Ammon's horn (tissue), 1 donor: ENCODE measurements around the gene IPPK.

Experiments used
- DNase-seq: peaks from one replicate; pipeline ENCODE4 v3.0.0-alpha.2; 2016; ENCODE audit warnings: low spot score

The IPPK gene

DNA sequence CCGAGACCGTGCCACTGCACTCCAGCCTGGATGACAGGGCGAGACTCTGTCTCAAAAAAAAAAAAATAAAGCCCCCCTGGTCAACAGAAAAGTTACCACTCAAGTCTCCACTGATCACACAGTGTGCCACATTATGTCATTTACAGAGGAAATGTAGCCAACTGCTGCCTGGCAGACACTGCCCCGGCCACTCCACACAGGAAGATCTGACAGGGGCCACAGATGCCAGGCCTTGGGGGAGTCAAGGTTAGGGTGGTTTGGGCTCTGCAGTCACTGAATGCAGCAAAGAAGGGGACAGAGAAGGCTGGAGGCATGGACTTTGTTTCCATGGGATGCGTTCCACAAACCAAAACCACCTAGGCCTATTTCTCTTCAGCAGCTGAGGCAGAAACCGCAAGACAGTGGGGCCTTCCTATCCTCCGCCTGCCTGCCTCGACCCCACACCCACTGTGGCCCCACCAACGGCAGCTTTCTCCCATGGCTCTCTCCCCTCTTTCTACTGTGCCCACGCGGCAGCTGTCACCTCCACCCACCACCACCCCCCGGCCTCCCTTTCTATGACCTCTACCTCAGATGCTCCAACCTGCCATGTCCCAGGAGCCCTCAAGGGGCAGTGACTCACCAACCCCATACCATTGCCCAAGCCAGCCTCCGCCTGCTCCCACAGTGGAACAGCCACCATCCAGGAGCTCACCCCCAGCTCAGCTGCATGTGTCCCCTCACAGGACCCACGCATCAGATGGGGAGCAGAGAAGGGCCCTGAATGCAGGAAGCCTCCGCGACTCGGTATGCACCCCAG lies 12.4 kb downstream of the IPPK start:
- peak; percentile 54 for DNase-seq

DNA sequence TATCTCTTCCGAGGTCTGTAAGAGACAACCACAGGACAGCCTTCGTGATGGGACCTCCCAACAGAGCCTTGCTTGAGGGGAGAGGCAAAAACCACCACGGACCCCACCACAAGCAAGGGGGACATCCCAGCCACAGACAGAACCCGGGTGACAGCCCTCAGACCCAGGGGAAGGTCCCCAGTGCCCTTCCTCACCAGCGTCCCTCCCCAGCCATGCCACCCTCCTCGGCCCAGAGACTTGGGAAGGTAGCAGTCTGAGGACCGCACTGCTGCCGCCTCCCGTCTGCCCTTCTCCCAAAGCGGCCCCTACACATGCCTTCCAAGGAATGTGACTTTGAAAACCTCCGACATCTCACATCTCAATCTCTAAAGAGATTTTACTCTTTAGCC lies 13.4 kb downstream of the IPPK start:
- DNase-seq = no peak

DNA sequence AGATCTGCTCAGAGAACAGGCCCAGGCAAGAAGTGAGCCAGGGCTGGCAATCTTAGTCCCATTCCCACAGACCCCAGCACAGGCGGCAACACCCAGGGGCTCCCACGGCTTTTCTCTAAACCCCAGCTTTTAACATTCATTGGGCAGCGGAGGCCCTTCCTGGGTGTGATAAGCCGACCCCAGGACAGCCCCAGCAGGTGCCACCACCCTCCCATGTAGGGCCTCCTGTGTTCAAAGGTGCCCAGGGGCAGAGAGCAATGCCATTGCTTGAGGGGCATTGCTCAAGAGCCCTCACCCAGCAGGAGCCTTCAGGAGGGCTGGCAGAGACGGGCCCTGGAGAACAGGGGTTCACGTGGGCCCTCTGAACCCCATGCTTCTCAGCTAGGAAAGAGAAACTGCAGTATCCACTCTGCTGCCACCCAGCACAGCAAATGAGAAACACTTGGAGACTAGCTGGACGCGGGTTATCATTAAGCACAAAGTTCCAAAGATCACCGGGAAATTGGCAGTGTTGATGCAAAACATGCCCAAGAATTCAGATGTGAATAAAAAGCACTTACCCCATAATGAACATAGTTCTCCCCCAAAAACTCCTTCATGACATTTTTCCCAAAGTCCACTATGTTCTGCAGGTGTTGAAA lies 13.9 kb downstream of the IPPK start:
- DNase-seq = no peak

DNA sequence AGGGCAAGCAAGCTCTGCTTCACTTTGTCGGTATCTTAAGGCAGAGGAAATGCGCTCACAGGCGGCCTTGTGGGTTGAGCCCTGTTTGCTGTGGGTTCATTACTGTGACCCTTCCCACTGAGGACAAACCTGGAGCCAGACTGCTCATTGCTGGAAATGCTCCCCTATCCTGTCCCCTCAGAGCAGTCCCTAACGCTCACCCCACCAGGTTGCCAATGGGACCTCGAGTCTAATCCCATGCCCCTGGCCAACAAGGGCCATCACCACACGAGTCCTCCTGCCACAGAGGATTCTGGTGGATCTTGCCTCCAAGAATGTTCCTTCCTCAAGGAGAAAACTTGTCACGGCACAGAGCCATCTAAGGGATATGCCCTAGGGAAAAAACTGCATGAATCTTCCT lies 14.6 kb downstream of the IPPK start:
- DNase-seq = no peak

DNA sequence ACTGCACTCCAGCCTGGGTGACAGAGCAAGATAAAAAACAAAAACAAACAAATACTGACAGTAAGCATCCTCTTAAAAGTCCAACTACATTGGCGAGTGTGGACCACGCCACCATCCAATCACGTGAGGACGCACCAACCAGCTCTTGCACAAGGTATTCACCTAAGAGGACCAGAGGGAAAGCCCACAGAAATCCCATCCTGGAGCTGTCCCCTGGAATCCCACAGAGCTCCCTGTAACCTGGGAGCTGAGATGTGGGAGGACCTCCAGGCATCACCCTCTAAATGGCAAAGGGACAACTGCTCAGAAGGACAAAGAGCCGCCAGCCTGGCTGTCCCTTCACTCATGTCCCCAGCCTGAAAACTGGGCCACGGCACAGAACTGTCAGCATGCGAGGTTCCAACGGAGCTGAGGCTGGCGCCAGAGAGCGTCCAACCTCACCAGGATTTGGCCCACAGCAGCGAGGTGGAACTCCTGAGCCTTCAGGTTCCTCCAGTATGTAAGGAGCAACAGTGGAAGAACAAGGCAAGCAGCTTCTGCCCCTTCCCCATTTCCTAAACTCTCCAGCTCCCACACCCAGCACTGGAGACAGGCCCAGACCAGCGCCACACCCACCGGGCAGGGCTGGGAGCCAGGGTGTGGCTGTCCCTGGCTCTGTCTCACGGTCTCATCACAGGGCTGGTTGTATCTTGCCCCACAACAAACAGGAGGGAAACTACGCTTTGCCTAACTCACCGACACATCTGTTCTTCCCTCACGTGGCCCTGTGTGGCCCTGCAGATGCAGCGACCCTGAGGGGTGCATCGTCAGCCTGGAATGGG lies 15.2 kb downstream of the IPPK start:
- no peak for DNase-seq

DNA sequence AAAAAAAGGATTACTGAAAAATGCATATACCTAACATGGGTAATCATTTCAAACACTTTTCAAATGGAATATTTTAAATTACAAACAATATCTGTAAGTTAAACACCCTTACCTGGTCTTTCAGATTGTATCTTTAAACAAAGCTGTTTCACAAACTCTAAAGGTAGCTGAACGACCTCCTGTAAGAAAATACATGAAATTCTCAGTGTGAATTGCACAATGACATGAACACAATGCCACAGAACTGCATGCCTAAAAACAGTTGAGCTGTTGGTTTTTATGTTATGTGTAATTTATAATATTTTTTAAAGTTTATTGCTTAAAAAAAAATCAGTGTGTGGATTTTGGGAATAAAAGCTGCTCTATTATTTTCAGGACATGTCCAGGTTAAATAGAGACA lies 17.5 kb downstream of the IPPK start:
- DNase-seq = no peak

DNA sequence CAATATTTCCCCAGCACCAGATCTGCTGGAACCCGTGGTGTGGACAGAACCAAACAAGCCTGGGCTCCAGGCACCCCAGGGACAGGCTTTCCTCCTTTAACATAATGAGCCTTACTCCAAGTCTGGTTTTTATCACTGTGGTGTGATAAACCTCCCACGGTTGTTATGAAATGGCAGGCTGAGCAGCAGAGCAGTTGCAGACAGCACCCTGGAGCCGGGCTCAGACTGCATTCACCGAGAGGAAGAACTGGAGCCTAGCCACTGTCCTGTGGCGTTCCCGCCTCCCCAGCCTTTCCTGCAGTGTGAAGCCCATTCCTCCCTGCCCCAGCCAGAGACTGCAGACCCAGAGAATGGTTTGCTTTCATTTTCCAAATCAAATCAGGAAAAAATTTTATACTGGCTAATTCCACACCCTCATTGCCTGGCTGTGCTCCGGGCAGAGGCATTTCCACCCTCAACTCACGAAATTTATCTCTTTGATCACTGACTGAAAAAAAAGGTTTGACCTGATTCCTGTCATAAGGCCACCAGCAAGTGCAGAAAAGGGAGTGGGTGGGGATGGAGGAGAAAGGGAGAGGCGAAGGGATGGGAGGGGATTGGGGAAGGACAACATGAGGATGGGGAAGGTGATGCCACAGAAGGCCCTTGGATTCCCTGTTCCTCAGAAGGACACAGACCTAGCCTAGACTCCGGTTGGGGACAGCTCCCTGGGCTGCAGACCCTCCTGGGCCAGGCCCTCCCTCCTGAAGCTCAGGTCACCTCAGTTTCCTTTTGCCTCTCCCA lies 18.9 kb downstream of the IPPK start:
- DNase-seq = peak; percentile 62

DNA sequence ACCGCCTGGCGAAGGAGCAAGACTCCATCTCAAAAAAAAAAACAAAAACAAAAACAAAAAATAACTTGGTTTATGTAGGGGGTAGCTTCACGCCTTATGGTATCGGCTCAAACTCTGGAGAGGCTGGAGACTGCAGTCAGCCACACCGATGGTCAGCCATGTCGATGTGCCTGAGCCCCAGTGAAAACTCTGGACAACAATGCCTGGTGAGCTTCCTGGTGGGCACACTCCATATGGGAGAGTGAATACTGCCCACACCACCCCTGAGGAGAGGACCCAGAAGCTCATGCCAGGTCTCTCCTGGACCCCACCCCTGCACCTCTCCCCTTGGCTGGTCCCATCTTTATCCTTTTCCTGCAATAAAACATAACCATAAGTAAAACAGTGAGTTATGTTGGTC lies 19.6 kb downstream of the IPPK start:
- no peak for DNase-seq

DNA sequence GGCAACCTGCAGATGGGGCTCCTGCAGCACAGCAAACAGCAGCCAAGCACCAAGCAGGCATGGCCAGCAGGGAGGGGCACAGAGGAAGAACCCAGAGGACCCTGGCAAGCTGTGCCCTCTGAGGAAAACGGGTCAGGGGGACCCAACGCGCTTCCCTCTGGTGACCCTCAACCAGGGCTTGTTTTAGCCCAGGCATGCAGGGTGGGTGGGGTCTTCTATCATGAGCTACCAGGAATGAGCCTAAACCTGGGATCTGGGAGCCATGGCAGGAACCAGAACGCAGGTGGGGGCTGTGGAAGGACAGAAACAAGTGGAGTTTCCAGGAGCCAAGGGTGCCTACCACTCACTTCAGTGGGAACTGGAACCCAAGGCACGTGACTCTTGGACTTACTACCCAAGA lies 20.9 kb downstream of the IPPK start:
- no peak for DNase-seq

DNA sequence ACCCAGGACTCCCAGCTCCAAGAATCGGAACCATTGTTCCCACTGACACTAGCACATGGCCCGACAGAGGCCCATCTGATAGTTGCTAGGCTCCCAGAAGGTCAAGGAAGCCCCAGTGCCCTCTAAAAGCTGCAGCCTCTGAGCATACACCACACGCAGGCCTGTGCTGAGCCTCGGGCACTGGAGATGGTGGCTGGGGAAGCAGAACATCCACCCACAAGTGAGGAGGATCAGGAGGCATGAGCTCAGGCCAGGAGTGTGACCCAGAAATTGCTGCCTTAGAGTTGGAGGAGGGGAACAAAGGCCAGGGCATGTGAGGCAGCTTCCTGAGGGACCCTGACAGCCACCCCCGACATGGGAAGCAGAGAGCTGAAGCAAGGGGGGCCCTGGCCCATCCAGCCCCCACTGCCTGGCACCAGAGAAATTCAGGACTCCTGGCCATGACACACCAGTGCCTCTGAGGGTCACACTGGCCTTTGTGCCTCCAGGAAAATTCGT lies 21.4 kb downstream of the IPPK start:
- no peak for DNase-seq

DNA sequence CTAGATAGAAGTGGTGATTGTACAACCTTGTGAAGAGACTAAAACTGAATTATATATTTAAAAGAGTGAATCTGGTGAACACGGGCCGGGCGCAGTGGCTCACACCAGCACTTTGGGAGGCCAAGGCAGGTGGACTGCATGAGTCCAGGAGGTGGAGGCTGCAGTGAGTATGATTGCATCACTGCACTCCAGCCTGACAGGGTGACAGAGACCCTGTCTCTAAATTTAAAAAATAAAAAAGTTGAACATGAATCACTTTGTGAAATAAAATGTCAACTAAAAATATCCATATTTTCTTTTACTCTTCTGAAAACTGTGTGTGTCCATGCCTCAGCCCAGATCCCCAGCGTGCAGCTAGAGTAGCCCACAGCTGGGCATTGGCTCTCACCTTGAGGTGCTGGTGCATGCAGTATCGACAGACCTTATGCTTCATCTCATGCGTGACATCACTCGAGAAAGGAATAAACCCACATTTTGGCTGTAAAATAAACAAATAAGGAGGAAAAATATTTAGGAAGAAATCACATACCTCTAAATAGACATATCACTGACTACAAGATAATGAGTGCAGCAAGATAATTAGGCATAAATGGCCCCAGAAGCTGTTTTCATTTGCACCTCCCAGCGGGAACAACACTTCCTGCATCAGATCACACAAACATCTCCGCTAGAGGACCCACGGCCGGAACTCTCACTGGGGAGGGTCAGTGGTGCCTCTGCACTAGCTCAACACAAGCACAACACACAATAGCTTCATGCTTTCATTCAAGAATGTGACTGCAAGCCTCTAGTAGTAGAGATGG lies 22.1 kb downstream of the IPPK start:
- DNase-seq = no peak

DNA sequence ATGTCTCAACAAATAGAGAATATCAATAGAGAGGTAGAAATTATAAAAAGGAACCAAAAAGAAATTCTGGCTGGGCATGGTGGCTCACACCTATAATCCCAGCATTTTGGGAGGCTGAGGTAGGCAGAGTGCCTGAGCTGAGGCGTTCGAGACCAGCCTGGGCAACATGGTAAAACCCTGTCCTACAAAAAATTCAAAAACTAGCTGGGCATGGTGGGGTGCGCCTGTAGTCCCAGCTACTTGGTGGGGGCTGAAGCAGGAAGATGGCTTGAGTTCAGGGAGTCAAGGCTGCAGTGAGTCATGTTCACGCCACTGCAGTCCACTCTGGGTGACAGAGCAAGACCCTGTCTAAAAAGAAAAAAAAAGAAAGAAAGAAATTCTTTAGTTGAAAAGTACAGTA lies 24.9 kb downstream of the IPPK start:
- DNase-seq = no peak

DNA sequence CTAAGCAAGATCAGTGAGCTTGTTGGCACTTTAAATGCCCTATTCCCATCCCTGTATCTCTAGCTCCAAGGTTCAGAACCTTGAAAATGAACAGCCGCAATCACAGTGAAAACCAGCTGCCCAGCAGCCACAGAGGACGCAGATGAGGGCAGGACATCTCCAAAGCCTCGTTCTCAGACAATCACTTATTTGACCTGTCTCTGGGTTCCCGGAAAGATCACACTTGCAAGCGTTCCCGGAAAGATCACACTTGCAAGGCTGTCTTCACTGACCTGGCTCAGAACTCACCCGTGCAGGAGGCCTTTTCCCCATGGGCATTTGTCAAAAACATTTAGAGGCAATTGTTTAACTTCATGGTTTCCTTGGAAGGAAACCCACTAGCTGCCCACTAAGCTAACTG lies 25.7 kb downstream of the IPPK start:
- no peak for DNase-seq

DNA sequence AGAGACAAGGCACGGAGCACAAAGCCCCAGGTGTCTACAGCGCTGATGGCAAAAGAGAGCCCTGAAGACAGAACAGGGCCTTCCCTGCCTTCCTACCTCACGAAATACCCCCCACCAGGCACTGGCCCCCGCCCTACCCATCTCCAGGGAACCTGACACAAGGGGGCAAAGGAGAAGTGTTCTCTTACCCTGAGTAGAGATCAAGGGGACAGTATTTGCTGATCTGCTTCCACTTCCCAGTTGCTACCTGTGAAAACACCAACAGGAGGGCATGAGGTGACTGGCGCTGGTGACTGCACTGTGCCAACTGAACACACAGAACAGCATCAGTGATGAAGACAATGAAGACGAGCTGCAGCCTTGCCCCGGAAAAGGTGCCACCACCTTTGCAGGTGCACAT lies 27.4 kb downstream of the IPPK start:
- no peak for DNase-seq

DNA sequence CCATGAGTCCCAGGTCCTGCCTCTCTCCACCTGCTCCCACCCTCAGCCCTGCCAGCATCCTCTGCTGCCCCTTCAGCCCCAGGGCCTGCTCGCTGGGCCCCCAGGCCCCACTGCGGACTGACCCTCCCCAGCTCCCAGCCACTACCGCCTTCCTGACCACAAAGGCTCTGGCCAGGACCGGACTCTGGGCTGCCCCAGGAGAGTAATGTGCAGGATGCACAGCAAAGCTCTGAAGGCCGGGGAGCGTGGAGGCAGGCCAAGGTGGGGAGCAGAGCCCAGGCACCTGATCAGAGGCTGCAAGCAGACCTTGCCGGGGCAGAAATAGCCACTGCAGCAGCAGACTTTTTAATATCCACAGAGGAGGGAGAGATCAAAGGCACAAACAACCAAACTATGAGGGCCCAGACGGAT lies 27.9 kb downstream of the IPPK start:
- DNase-seq = no peak

DNA sequence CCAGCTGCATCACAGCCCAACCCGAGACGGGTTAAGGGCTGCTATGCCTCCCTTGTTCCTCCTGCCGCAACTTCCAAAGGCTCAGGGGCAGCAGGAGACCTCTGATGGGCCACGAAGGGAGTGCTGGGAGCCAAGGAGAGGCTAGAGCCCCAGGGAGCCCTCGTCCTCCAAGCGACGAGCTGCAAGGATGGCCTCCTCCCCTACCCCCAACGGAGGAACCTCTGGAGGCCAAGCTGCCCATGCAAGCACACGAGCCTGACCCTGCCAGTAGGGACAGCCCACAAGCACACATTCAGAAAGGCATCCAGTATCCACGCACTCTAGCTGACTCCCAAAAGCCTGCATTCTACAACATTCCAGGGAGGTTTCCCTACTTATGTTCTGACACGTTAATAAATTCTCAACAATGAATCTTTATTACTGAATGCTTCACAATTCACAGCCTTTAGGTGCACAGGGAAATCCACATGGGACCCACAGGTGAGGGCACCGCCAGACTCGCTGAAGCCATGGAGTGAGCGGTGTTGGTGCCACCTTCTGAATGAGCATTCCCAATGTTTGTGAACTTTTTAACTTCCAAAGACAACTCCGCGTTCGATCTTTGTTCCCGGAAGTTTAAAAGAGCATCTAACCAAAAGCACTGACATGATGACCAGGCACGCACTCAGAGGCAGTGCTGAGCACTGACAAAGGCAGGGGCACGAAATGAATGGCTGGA lies 28.7 kb downstream of the IPPK start:
- no peak for DNase-seq

DNA sequence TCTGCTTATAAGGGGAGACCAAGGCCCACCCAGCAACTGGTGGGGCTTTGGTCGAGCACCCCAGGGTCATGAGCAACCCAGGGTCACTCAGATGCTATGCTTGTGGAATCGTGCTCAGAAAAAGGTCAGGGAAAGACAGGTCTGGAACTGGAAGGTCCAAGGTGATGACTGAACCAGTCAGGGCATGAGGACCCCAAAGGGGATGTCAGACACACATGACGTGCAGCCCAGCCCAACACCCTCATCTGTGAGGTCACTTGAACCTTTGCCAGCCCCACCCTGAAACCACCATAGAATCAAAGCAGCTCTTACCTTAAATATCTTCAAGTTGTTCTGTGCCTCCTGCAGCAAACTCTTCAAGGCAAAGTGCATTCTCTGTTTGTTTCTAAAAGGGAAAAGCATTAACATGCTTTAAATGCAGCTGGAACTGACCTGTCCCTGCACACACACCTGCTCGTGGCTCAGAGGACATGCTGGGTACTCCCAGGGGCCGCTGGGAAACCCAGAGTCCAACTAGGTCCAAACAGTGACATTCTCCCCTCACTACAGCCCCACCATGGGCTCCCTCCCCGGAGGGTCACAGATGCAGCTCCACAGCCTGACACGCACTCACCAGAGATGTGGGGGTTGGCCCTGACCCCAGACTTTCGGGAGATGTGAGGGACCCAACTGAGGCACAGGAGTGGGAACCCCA lies 29.4 kb downstream of the IPPK start:
- no peak for DNase-seq

DNA sequence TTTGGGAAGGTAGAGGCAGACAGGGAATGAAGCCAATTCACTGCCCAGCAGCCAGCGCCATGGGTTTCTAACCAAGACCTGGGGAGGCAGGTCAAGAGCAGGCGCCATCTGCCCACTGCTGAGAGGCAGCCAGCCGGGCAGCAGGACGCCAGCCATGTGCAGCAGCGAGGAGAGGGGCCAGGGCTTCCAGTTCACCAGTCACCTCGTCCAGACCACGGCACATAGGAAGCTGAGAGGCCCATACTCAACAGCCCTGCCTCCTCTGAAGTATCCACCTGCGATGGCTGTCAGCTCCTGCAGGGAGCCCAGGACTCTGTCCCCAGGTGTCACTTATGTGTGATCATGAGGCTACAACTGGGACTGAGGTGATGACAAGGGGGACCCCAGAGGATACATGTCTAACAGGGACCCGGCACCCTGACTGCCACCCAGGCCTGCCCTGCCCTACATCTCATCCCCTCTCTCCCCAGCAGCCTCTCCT lies 30.1 kb downstream of the IPPK start:
- DNase-seq = no peak

DNA sequence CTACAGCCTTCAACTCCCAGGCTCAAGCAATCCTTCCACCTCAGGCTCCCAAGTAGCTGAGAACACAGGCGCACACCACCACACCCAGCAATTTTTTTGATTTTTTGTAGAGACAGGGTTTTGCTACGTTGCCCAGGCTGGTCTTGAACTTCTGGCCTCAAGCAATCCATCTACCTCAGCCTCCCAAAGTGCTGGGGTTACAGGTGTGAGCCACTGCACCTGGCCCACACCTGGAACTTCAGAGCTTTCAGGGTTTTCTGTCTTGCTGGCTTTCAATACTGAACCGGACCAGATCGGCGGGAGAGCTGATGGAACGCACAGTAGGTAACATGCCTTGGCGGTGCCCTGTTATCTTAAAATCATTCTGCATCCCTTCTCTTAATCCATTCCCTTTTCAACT lies 30.8 kb downstream of the IPPK start:
- DNase-seq = no peak

DNA sequence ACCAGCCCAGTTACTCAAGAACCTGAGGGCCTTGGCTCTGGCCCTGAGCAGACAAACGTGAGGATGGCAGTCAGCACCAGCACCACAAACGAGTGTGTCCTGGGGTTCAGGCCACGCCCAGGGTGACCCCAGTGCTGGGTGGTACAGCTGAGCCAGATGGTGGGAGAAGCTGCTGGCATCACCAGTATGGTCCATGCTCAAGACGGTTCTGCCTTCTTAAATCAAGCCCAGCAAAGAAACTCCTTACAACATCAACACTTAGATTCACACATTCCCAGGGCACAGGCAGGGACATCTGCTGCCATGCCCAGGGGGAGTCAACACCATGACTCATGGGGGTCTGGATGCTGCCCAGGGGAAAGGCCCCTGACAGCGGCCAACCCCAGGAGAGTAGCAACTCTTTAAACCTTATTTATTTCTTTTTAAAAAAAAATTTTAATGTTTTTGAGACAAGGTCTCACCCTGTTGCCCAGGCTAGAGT lies 31.3 kb downstream of the IPPK start:
- no peak for DNase-seq
